Astrocyte (in vitro differentiated cells and primary cell): ENCODE measurements around the gene NCOA7. TPM values are rescaled to one million over a fixed set of nuclear protein-coding genes. Genes with fewer than 3 reads are reported as not detected.
A peak's percentile ranks its signal among the peaks of the same experiment; 100 is the strongest.

Experiments
- DNase-seq: peaks from one replicate; pipeline ENCODE4 v3.0.0-alpha.2; 2010; ENCODE audit warnings: low read depth
- FAIRE-seq: peaks from 2 replicates; lab custom pipeline; 2011; peaks lifted over from hg19 to GRCh38; lab: Jason Lieb, UNC
- H2AFZ ChIP-seq: 2 replicates; pipeline ENCODE4 v1.6.0; 2012; ENCODE audit warnings: low read depth, low read length, inconsistent platforms
- H3K27ac ChIP-seq: 2 replicates; pipeline ENCODE4 v1.5.1; 2011; ENCODE audit warnings: low read depth, low read length, inconsistent platforms
- H3K27me3 ChIP-seq: 2 replicates; pipeline ENCODE4 v1.6.0; 2011; ENCODE audit warnings: low read length, inconsistent platforms; ENCODE audit not compliant: insufficient read depth
- H3K36me3 ChIP-seq: 2 replicates; pipeline ENCODE4 v1.5.1; 2011; ENCODE audit warnings: low read length, inconsistent platforms; ENCODE audit not compliant: insufficient read depth
- H3K4me1 ChIP-seq: 2 replicates; pipeline ENCODE4 v1.5.1; 2011; ENCODE audit warnings: low read length, inconsistent platforms; ENCODE audit not compliant: insufficient read depth
- H3K4me2 ChIP-seq: 2 replicates; pipeline ENCODE4 v1.6.0; 2012; ENCODE audit warnings: low read length, inconsistent platforms
- H3K4me3 ChIP-seq: 2 replicates; pipeline ENCODE4 v1.5.1; 2011; ENCODE audit warnings: low read depth, mild to moderate bottlenecking, low read length, inconsistent platforms; ENCODE audit not compliant: insufficient read depth
- H3K79me2 ChIP-seq: 2 replicates; pipeline ENCODE4 v1.6.0; 2012; ENCODE audit warnings: mild to moderate bottlenecking, low read length, inconsistent platforms; ENCODE audit not compliant: insufficient read depth
- H3K9ac ChIP-seq: 2 replicates; pipeline ENCODE4 v1.6.0; 2012; ENCODE audit warnings: mild to moderate bottlenecking, low read length, inconsistent platforms
- H3K9me3 ChIP-seq: 2 replicates; pipeline ENCODE4 v1.5.1; 2012; ENCODE audit warnings: low read depth, mild to moderate bottlenecking, low read length, inconsistent platforms; ENCODE audit not compliant: insufficient read depth
- H4K20me1 ChIP-seq: 2 replicates; pipeline ENCODE4 v1.6.0; 2012; ENCODE audit warnings: low read length, inconsistent platforms; ENCODE audit not compliant: insufficient read depth
- H3K27ac Mint-ChIP-seq: one replicate; pipeline ENCODE4 v1.8.0; 2021; ENCODE audit warnings: mild to moderate bottlenecking, mixed read lengths; ENCODE audit not compliant: unreplicated experiment
- H3K27me3 Mint-ChIP-seq: one replicate; pipeline ENCODE4 v1.8.0; 2021; ENCODE audit warnings: low read depth, mixed read lengths; ENCODE audit not compliant: unreplicated experiment
- H3K36me3 Mint-ChIP-seq: one replicate; pipeline ENCODE4 v1.8.0; 2021; ENCODE audit warnings: low read depth, mixed read lengths; ENCODE audit not compliant: unreplicated experiment
- H3K4me1 Mint-ChIP-seq: one replicate; pipeline ENCODE4 v1.8.0; 2021; ENCODE audit warnings: low read depth, mixed read lengths; ENCODE audit not compliant: unreplicated experiment
- H3K4me3 Mint-ChIP-seq: one replicate; pipeline ENCODE4 v1.8.0; 2021; ENCODE audit warnings: mild to moderate bottlenecking, moderate library complexity, mixed read lengths; ENCODE audit not compliant: unreplicated experiment
- H3K9me3 Mint-ChIP-seq: one replicate; pipeline ENCODE4 v1.8.0; 2021; ENCODE audit warnings: mild to moderate bottlenecking, mixed read lengths; ENCODE audit not compliant: unreplicated experiment
- EZH2 ChIP-seq: IDR thresholded peaks from 2 replicates; pipeline ENCODE4 v1.6.1; 2012; ENCODE audit warnings: mild to moderate bottlenecking, low read length, inconsistent platforms; ENCODE audit not compliant: insufficient read depth
- total RNA-seq: library from RNA; stranded (reverse); gene quantifications from 2 replicates; pipeline ENCODE4 v1.2.1, GENCODE V29; 2021
- TF ChIP-seq, protein P1 (sequence below): IDR thresholded peaks from 2 replicates; pipeline ENCODE4 v1.5.1; 2011; ENCODE audit warnings: low read depth, mild to moderate bottlenecking, inconsistent platforms, low read length, moderate library complexity; ENCODE audit not compliant: insufficient read depth

The NCOA7 gene
- total RNA-seq, 1 donor from 2014 or later: 26.0 TPM

DNA sequence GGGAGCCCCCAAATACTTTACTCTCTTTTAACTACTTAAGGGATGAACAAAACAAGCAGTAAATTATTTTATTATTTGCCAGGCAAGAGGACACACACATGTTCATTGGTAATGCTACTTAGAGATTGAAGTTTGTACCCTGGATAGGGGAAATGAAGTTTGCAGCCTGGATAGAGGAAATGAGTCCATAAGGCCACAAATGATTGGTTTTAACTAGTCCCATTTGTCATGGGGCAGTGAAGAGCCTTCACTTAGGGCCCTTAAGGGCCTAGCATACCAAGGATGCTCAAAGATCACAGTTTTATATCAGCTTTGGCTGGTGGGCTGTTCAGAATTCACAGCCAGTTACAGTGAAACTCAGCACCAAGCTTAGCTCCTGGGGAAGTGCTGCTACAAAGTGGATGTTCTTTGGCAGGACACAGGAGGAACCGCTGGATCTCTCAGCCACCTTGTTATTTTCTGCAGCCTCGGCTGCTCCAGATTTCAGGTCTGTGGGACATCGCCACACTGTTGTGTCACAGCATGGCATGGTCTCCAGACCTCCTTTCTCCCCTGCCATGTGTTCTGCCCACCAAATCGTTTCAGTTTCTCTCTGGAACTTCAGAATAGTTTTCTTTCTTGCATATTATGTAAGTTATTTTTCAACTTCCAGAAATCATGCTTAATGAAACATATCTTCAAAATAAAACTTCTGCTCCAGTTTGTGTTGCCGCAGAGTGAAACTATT, 41.8 kb downstream of the NCOA7 start:
- H3K4me1 Mint-ChIP-seq: peaks cover 12% of the 10 kb centered on the region
- H3K4me2 ChIP-seq: no peak overlapping the region
- H3K9ac ChIP-seq: no peak overlapping the region
- H3K27ac ChIP-seq: no peak overlapping the region
- H3K27me3 ChIP-seq: no peaks in the 10 kb centered on the region
- no peaks in the 10 kb centered on the region for H3K9me3 Mint-ChIP-seq
- peaks cover 5% of the 10 kb centered on the region for H3K79me2 ChIP-seq
- no peaks in the 10 kb centered on the region for H3K4me1 ChIP-seq
- no peak overlapping the region for H3K4me3 Mint-ChIP-seq
- no peaks in the 10 kb centered on the region for H3K36me3 Mint-ChIP-seq
- no peaks in the 10 kb centered on the region for H3K36me3 ChIP-seq
- H3K27me3 Mint-ChIP-seq: no peaks in the 10 kb centered on the region
- H3K27ac Mint-ChIP-seq: no peak overlapping the region
- TF ChIP-seq EZH2: no peak
- TF ChIP-seq, protein P1, sequence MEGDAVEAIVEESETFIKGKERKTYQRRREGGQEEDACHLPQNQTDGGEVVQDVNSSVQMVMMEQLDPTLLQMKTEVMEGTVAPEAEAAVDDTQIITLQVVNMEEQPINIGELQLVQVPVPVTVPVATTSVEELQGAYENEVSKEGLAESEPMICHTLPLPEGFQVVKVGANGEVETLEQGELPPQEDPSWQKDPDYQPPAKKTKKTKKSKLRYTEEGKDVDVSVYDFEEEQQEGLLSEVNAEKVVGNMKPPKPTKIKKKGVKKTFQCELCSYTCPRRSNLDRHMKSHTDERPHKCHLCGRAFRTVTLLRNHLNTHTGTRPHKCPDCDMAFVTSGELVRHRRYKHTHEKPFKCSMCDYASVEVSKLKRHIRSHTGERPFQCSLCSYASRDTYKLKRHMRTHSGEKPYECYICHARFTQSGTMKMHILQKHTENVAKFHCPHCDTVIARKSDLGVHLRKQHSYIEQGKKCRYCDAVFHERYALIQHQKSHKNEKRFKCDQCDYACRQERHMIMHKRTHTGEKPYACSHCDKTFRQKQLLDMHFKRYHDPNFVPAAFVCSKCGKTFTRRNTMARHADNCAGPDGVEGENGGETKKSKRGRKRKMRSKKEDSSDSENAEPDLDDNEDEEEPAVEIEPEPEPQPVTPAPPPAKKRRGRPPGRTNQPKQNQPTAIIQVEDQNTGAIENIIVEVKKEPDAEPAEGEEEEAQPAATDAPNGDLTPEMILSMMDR: no peak
- H3K9me3 ChIP-seq: no peaks in the 10 kb centered on the region
- H2AFZ ChIP-seq: no peak overlapping the region
- DNase-seq (no peak), FAIRE-seq (no peak)
- peaks cover 5% of the 10 kb centered on the region for H4K20me1 ChIP-seq
- no peak overlapping the region for H3K4me3 ChIP-seq

- H3K4me1 ChIP-seq: no peaks in the 10 kb centered on the region
- no peak overlapping the region for H3K27ac ChIP-seq
- no peak overlapping the region for H2AFZ ChIP-seq
- H3K4me3 ChIP-seq: no peak overlapping the region
- no peaks in the 10 kb centered on the region for H3K27me3 ChIP-seq
- H3K9ac ChIP-seq: no peak overlapping the region
- no peaks in the 10 kb centered on the region for H3K9me3 ChIP-seq
- H3K9me3 Mint-ChIP-seq: no peaks in the 10 kb centered on the region
- H3K4me1 Mint-ChIP-seq: peaks cover 12% of the 10 kb centered on the region
- DNase-seq (no peak), FAIRE-seq (no peak)
- no peaks in the 10 kb centered on the region for H3K36me3 Mint-ChIP-seq
- no peaks in the 10 kb centered on the region for H3K27me3 Mint-ChIP-seq
- H3K27ac Mint-ChIP-seq: no peak overlapping the region
- H3K4me2 ChIP-seq: no peak overlapping the region
- no peak for TF ChIP-seq EZH2
- TF ChIP-seq, protein P1: no peak
- peaks cover 5% of the 10 kb centered on the region for H3K79me2 ChIP-seq
- no peak overlapping the region for H3K4me3 Mint-ChIP-seq
- H3K36me3 ChIP-seq: no peaks in the 10 kb centered on the region
- H4K20me1 ChIP-seq: peaks cover 5% of the 10 kb centered on the region
Observed at GRCh38 chr6:125834348-125834747, 43.6 kb downstream of the NCOA7 start.

DNA sequence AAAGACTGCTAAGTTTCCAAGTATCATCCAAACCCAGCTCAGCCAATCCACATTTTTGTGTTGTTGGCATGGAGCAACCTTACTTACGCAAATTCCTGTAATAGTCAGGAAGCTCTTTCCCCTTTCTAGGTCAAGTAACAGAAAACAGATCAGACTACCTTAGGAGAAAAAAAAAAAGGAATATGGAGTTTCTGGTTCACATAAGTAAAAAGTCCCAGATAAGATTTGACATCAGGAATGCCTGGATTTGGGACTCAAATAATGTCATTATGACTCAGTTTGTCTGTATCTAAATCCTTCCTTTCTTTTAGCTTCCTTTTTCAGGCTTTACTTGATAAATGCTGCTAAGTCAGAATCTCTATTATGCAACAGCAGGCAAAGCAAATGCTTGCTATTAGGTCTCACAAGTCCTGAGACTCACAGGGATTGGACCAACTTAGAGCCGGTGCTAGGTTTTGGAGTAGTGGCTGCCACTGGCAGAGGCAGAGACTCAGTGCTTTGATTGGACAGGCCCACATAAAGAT, 44.5 kb downstream of the NCOA7 start:
- no peaks in the 10 kb centered on the region for H3K4me1 ChIP-seq
- H3K9ac ChIP-seq: no peak overlapping the region
- Mint-ChIP-seq H3K27ac (no peak overlapping the region), H3K9me3 (no peaks in the 10 kb centered on the region), H3K27me3 (no peaks in the 10 kb centered on the region), H3K4me1 (peaks cover 12% of the 10 kb centered on the region), H3K4me3 (no peak overlapping the region), H3K36me3 (no peaks in the 10 kb centered on the region)
- TF ChIP-seq, protein P1: no peak
- no peak for TF ChIP-seq EZH2
- no peaks in the 10 kb centered on the region for H3K36me3 ChIP-seq
- no peak overlapping the region for H3K4me3 ChIP-seq
- H2AFZ ChIP-seq: no peak overlapping the region
- DNase-seq (peak; percentile 90), FAIRE-seq (peak; percentile 71)
- H3K27ac ChIP-seq: no peak overlapping the region
- no peaks in the 10 kb centered on the region for H3K27me3 ChIP-seq
- no peaks in the 10 kb centered on the region for H3K9me3 ChIP-seq
- peaks cover 5% of the 10 kb centered on the region for H4K20me1 ChIP-seq
- H3K4me2 ChIP-seq: no peak overlapping the region
- H3K79me2 ChIP-seq: peaks cover 5% of the 10 kb centered on the region
